GM19324 (cell line): Measurements from ENCODE around the gene BCL11A.
A peak's percentile ranks its signal among the peaks of the same experiment; 100 is the strongest.

Experiments
- ATAC-seq: cut with Tn5 transposase; IDR thresholded peaks from one replicate; pipeline ENCODE4 v1.9.1; 2021; ENCODE audit warnings: mild to moderate bottlenecking, moderate library complexity; ENCODE audit not compliant: unreplicated experiment, low FRiP score

Gene BCL11A

GRCh38 chr2:60553495-60554073 is at the start of gene BCL11A:
Gene BCL11A (minus strand): TSS chr2:60553654. CDS start chr2:60553270, 384 bp downstream.
- ATAC-seq, result no peak

DNA sequence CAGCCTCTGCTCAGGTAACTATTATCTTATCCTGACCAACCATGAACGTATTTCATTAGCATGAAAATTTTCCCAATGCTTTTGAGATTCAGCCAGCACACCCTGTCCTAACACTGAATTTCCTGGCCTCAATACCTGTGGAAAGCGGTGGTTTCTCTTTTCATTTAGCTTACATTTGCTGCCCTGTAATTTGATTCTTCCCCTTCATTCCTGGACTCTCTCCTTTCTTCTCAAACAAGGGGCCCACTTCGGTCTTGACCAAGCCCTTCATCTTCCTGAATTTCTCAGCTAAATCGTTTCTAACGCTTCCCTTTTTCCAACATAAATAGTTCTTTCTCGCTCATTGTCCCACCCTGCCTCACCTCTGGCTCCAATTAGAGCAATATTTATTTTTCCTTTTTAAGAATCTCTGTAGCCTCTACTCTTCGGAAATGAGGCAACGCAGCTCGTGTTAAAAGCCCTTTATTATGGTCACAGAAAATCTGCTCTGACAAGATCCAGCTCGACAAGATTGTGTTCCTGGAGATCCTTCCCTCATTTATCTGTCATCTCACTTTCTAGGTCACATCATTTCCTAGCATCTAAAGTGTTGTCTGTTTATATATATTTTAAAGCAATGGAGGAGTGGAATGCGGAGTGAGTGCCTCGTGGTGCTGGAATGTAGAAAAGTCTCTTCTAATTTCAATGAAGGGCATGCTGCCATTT is 49.5 kb upstream of the BCL11A start:
- ATAC-seq, result no peak

DNA sequence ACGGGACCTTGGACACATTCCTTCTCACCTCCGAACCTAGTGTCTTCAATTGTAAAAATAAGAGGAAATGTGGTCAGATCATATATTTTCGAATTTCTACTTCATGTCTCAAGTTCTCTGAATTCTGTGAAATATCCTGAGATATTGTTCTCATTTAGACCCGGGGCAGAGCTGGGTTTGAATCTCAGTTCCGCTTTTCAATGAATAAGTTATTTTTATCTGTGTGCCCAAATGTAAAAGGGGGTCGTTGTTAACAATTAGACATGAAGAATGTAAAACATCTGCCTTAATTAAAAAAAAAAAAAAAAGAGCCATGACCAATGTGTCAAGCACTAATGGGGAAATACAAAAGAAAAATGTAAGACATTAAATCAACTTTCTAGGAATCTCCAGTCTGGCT is 48.9 kb upstream of the BCL11A start:
- no peak for ATAC-seq

GRCh38 chr2:60598271-60598670 is 44.8 kb upstream of the BCL11A start:
- ATAC-seq, result no peak

DNA sequence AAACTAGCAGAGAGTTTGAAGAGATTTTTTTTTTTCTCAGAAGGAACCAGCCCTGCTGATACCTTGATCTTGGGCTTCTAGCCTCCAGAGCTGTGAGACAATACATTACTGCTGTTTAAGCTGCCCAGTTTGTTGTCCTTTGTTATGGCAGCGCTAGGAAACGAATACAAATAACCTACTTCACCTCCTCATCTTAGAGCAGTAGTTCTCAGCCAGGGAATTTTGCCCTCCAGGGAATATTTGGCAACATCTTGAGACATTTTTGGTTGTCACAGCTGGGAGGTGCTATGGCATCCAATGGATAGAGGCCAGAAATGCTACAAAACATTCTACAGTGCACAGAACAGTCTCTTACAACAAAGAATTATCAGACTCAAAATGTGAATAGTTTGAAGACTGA is 43.9 kb upstream of the BCL11A start:
- ATAC-seq, result no peak

- ATAC-seq, result no peak
Observed at GRCh38 chr2:60596411-60596810, 43.0 kb upstream of the BCL11A start.

DNA sequence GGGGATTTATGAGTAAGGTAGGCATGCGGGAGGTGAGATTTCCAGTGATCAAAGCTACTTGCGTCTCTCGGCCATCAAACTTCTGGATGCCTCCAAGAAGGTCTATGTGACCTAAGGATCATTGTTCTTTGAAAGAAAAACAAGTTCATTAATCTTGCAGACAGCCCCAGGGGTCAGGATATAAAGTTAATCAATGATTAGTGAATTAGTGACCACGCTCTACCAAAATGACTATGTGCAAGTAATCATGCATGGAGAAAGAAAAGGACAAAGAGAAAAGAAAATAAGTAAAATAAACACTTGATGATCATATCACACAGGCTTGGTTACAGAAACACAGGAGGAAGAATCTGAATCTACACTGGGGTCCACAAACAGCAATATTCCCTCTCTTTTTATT is 42.5 kb upstream of the BCL11A start:
- ATAC-seq, result no peak

DNA sequence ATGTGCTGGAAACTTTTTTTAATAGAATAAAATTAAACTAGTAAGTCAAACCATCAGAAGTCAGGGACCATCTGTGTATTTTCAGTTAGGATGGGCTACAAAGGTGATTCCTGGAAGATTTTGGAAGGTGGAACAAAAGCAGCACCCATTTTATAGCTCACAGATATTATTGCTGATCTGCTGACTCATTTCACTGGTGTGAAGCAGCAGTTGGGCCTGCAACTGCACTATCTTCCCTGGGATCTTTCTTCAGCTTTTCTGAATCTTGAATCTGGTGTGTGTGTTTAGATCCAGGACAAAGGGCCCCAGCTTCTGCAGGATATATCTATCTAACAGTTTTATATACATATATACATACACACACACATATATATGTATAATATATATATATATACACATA is 35.6 kb upstream of the BCL11A start:
- no peak for ATAC-seq

DNA sequence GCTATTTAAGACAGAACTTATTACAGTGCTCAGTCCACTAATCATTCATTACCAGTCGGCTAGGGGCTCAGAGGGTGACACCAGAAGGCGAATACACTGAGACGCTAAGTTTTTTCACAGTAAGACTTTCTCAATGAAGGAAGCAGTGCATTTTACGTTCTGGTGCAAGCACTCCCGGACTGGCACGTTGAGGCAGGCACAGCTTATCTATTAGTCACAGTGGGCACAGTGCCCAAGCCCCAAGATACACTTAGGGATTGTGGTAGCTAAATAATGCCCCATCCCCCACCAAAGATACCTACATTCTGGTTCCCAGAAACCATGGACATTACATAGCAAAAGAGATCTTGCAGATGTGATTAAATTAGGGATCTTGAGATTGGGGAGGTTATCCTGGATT is 32.6 kb upstream of the BCL11A start:
- no peak for ATAC-seq

GRCh38 chr2:60585276-60585675 is 31.8 kb upstream of the BCL11A start:
- ATAC-seq, result no peak

DNA sequence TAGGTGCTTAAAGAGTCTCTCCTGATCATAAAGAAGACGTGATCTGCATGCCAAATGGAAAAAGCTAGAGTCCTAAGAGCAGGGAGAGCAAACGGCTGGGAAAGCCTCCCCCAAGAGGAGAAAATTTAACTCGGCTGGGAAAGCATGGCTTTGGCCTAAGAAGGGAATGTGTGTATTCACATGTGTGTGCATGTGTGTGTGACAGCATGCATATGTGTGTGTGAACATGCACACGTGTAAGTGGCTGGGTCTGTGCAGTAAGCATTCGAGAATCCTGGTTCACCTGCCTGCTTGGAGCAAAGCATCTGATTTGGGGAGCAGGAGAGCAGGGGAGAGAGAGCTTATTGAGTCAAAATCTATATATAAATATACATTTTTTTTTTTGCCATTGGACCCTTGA is 30.1 kb upstream of the BCL11A start:
- ATAC-seq, result no peak

DNA sequence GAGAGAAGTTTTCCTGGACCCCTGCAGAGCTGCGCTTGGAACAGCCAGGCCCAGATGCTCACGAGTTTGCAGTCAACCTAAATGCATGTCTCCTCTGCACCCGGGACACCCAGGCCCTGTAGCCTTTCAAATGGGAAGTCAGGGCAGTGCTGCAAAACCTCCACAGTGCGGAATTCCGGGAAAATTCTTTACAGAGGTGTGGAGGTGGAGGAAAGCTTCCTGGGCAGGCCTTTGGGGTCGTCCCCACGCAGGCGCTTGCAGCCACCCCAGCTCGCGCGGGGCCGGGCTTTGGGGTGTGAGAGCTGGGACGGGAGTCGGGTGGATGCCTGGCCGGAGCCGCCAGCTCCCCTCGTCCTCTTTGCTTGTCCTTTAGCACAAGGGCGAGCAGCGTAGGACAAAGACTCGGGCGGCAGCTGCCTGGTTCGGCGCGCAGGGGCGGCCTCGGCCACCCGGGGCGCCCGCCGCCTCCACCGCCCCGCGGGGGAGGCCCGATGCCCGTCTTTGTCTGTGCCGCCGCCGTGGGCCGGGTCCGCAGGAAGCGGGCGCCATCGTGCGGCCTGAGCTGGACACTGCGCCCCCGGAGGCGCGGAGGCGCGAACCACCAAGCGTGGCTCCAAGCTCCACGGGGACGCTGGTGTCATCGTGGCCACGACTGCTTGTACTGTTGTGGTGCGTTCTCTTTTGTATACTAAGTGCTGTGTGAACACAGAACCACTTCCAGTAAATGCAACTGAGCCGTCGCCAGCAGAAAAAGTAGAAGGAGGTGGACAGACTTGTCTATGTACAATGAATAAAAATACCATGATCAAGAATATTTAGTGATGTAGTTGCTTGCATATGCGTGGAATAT is 28.2 kb upstream of the BCL11A start:
- peak; percentile 97 for ATAC-seq

GRCh38 chr2:60577682-60578283 is 24.3 kb upstream of the BCL11A start:
- no peak for ATAC-seq

DNA sequence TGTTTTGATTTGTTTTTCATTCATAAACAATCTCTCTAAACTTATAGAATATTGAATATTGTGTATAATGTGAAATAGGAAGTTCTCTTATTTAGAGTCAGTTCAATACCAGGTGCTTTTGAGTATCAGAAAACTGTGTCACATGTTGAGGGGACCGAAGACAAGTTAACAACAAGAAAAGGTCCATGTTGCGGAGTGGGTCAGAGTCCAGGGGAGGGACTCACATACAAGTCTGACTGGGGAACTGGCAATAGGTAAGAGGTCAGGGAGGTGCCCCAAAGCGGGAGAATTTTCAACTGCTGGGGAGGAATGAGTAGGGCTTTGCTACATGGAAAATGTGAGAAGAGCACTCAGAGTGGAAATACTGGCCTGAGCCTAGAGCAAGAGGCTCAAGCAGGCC is 19.8 kb upstream of the BCL11A start:
- ATAC-seq, result no peak

- ATAC-seq, result no peak
Observed at GRCh38 chr2:60570251-60570650, 16.8 kb upstream of the BCL11A start.

GRCh38 chr2:60569680-60570111 is 16.2 kb upstream of the BCL11A start:
- ATAC-seq, result no peak

DNA sequence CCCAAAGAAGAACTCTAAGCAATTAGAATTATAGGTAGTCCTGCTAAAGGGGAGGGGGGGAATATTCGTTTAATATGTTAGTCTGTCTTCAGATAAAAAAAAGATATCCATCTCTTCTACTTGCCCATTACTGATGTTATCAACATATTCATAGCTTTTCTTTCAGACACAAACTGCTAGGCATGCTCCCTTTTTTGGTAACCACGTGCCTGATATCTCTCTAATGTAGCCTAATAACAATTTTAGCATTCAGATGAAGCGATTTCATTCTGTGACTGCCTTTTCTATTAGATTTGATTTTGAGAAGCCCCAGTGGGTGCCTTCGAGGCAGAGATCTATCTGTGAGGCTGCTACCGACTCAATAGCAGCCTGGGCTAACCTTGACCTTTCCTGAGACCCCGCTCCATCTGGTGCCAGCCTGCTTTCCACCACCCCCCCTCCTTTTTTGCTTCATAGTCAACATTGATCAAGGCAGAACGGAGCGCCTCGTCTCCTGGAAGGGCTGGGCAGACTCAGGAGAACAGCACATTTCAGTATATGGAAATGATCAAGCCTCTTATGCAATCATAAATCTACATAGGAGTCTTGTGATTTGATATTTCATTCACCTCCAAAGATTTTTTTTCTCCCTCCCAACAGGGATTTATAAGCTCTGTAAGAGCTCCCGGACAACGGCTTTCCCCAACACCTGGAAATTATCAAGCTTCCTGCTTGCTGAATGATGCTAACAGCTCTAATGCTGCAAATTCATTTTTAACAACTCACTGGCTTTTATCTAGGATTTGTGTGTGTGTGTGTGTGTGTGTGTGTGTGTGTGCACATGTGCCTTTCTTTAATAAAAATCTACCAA is 14.7 kb upstream of the BCL11A start:
- no peak for ATAC-seq

GRCh38 chr2:60567096-60567495 is 13.6 kb upstream of the BCL11A start:
- ATAC-seq, result no peak

- ATAC-seq, result no peak
Observed at GRCh38 chr2:60565472-60565871, 12.0 kb upstream of the BCL11A start.
